K562 (cell line): ENCODE data around the gene RPL22. TPM values are rescaled to one million over a fixed set of nuclear protein-coding genes. Genes with fewer than 3 reads are reported as not detected.

Experiments used
- BHLHE40 ChIP-seq: IDR thresholded peaks from 2 replicates; pipeline ENCODE4 v1.6.1; 2011; ENCODE audit warnings: low read length, improper control_type of control experiment
- CBFA2T2 ChIP-seq: fragments of 450-650 bp; conservative IDR thresholded peaks from 2 replicates; pipeline ENCODE4 v1.6.1; 2017; ENCODE audit warnings: mild to moderate bottlenecking
- CSDE1 ChIP-seq, 2 experiments: fragments of 450-650 bp; IDR thresholded peaks; 2 replicates each; pipeline ENCODE4 v1.6.1; 2016; ENCODE audit warnings: mild to moderate bottlenecking in 1 of 2
- DACH1 ChIP-seq: fragments of 450-650 bp; IDR thresholded peaks from 2 replicates; pipeline ENCODE4 v1.6.1; 2018; ENCODE audit not compliant: partially characterized antibody
- ETV1 ChIP-seq: fragments of 450-650 bp; conservative IDR thresholded peaks from 2 replicates; pipeline ENCODE4 v1.6.1; 2016; ENCODE audit warnings: missing genetic modification characterization, control low read depth, low read depth, missing compliant biosample characterization
- ETV5 ChIP-seq: sonication (generic); formaldehyde crosslinking; IDR thresholded peaks from 2 replicates; pipeline ENCODE4 v1.4.0; 2020; ENCODE audit warnings: low read depth, mild to moderate bottlenecking, missing genetic modification reagents
- FOXJ2 ChIP-seq: fragments of 200-800 bp; sonication (Bioruptor generic); IDR thresholded peaks from 2 replicates; pipeline ENCODE4 v1.6.1; 2016; ENCODE audit warnings: missing genetic modification characterization, missing compliant biosample characterization
- GABPA ChIP-seq: fragments of 200-800 bp; sonication (Bioruptor generic); conservative IDR thresholded peaks from 2 replicates; pipeline ENCODE4 v1.6.1; 2016; ENCODE audit warnings: low read depth, missing genetic modification characterization, missing compliant biosample characterization
- GABPB2 ChIP-seq: fragments of 250-450 bp; sonication (Bioruptor Pico); conservative IDR thresholded peaks from 2 replicates; pipeline ENCODE4 v1.5.1; 2021; ENCODE audit warnings: mild to moderate bottlenecking
- HDAC2 ChIP-seq: fragments of 450-650 bp; IDR thresholded peaks from 2 replicates; pipeline ENCODE4 v1.6.1; 2016; ENCODE audit warnings: mild to moderate bottlenecking
- KDM1A ChIP-seq, 2 experiments: fragments of 450-650 bp; IDR thresholded peaks; 2 replicates each; pipeline ENCODE4 v1.6.1; 2016; ENCODE audit warnings: mild to moderate bottlenecking in 2 of 2
- MTA2 ChIP-seq: fragments of 450-650 bp; IDR thresholded peaks from 2 replicates; pipeline ENCODE4 v1.6.1; 2016; ENCODE audit warnings: low read depth
- NCOA2 ChIP-seq, 2 experiments: fragments of 450-650 bp; IDR thresholded peaks; 2 replicates each; pipeline ENCODE4 v1.6.1; 2018; ENCODE audit warnings: mild to moderate bottlenecking in 2 of 2, moderate library complexity in 1 of 2; ENCODE audit not compliant: partially characterized antibody in 2 of 2
- PTBP1 ChIP-seq: fragments of 200-400 bp; formaldehyde crosslinking; IDR thresholded peaks from 2 replicates; pipeline ENCODE4 v1.6.1; 2017; ENCODE audit warnings: low read depth, low read length
- SMAD3 ChIP-seq: fragments of 450-650 bp; formaldehyde crosslinking; conservative IDR thresholded peaks from 2 replicates; pipeline ENCODE4 v1.4.0; 2020; ENCODE audit warnings: mild to moderate bottlenecking
- SMARCA5 ChIP-seq: fragments of 450-650 bp; IDR thresholded peaks from 2 replicates; pipeline ENCODE4 v1.6.1; 2016
- TAF15 ChIP-seq: fragments of 200-400 bp; formaldehyde crosslinking; IDR thresholded peaks from 2 replicates; pipeline ENCODE4 v1.6.1; 2017; ENCODE audit warnings: mild to moderate bottlenecking, low read depth, low read length, moderate library complexity
- TBL1XR1 ChIP-seq, 2 experiments: IDR thresholded peaks; 2 replicates each; pipeline ENCODE4 v1.6.1; 2012; ENCODE audit warnings: improper control_type of control experiment in 2 of 2, low read length in 2 of 2, mild to moderate bottlenecking in 1 of 2
- TEAD4 ChIP-seq, 2 experiments: sonication (generic) in 1 of 2; formaldehyde crosslinking in 1 of 2; IDR thresholded peaks; 2 replicates each; pipeline versions ENCODE4 v1.6.1 to v1.8.0; 2012 to 2022; ENCODE audit warnings: borderline replicate concordance in 1 of 2, inconsistent platforms in 1 of 2, low read length in 1 of 2, mild to moderate bottlenecking in 1 of 2, missing genetic modification reagents in 1 of 2
- TFAM ChIP-seq: fragments of 250-450 bp; sonication (Bioruptor Pico); conservative IDR thresholded peaks from 2 replicates; pipeline ENCODE4 v1.5.0; 2021; ENCODE audit warnings: mild to moderate bottlenecking, moderate library complexity
- THRAP3 ChIP-seq: fragments of 450-650 bp; IDR thresholded peaks from 2 replicates; pipeline ENCODE4 v1.6.1; 2016; ENCODE audit warnings: mild to moderate bottlenecking, inconsistent platforms, borderline replicate concordance
- TRIM24 ChIP-seq, 2 experiments: fragments of 450-650 bp; IDR thresholded peaks; 2 replicates each; pipeline ENCODE4 v1.6.1; 2016
- ZFP36 ChIP-seq: fragments of 150-350 bp; IDR thresholded peaks from 2 replicates; pipeline ENCODE4 v1.6.1; 2018; ENCODE audit warnings: low read length, low read depth; ENCODE audit not compliant: partially characterized antibody
- ZFX ChIP-seq: sonication (generic); formaldehyde crosslinking; IDR thresholded peaks from 2 replicates; pipeline ENCODE4 v1.8.0; 2022; ENCODE audit warnings: mild to moderate bottlenecking, missing genetic modification reagents, moderate library complexity
- ZNF165 ChIP-seq: fragments of 250-450 bp; sonication (Bioruptor Pico); IDR thresholded peaks from 2 replicates; pipeline ENCODE4 v1.4.0; 2020; ENCODE audit warnings: borderline replicate concordance
- polyA plus RNA-seq, 8 experiments: library from polyadenylated mRNA; depleted of rRNA in 4 of 8; stranded (reverse) in 5 of 8; unstranded in 3 of 8; fragments of >200 nt; fragmentation: Nextera tagmentation in 2 of 8; fragmentation: Illumina TruSeq in 1 of 8; extraction: Ambion mirVana in 2 of 8; extraction: Trizol in 1 of 8; gene quantifications; 2 replicates each; pipeline versions ENCODE4 v1.2.1 to v1.2.3, GENCODE V29; 2011 to 2014; ENCODE audit warnings: inconsistent platforms in 1 of 8, missing spikeins in 1 of 8
- total RNA-seq, 7 experiments: library from RNA; depleted of rRNA in 6 of 7; stranded (reverse); fragments of >200 nt in 6 of 7; fragmentation: Illumina TruSeq in 2 of 7; extraction: Trizol in 2 of 7; gene quantifications; 2 replicates each; pipeline versions ENCODE4 v1.2.1 to v1.2.3, GENCODE V29; 2011 to 2021; ENCODE audit warnings: low replicate concordance in 1 of 7
- TF ChIP-seq, protein P1 (sequence below): fragments of 450-650 bp; conservative IDR thresholded peaks from 2 replicates; pipeline ENCODE4 v1.6.1; 2016; ENCODE audit warnings: missing genetic modification characterization, low read depth, mild to moderate bottlenecking, missing compliant biosample characterization, moderate library complexity
- TF ChIP-seq, protein P2 (sequence below), 2 experiments: fragments of 450-650 bp; conservative IDR thresholded peaks; 2 replicates each; pipeline ENCODE4 v1.6.1; 2017; ENCODE audit warnings: mild to moderate bottlenecking in 2 of 2, moderate library complexity in 2 of 2
- TF ChIP-seq, protein P3 (sequence below): IDR thresholded peaks from 2 replicates; pipeline ENCODE4 v1.6.1; 2012; ENCODE audit warnings: low read depth, low read length, improper control_type of control experiment, borderline replicate concordance

Gene RPL22
- total and polyA plus RNA-seq, 9 of the 15 experiments (the other 6 are each of a cell fraction or from before 2014, with no cell fraction given), result 467 to 1,165 (median 607) TPM

DNA sequence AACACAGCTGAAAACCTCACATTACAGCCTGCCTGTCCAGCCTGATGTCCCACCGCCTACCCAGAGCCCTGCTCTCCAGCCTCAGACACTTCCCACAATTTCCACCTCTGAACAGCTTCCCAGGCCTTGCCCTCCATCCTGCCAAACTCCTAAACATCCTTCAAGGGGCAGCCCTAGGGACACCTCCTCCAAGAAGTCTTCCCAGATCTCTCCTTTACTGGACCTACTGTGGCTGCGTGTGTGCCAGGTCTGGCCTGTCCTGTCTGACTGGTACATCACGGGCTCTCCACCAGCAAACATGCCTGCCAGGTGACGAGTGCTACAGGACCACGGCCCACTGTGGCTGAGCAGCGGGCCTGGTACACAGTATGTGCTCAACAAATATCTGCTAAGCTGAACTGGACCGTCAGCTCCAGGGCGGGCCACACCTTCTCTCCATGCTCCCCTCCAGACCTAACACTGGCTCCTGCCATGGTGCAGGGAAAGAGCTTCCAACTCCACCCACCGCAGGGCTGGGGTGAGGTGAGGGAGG, 48.0 kb downstream of the RPL22 start (continued):
- peak; percentile 84; the same call in 1 of the 2 replicates for TF ChIP-seq SMARCA5
- TF ChIP-seq, protein P1, sequence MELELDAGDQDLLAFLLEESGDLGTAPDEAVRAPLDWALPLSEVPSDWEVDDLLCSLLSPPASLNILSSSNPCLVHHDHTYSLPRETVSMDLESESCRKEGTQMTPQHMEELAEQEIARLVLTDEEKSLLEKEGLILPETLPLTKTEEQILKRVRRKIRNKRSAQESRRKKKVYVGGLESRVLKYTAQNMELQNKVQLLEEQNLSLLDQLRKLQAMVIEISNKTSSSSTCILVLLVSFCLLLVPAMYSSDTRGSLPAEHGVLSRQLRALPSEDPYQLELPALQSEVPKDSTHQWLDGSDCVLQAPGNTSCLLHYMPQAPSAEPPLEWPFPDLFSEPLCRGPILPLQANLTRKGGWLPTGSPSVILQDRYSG (tag), result no peak
- TF ChIP-seq MTA2, result no peak
- TF ChIP-seq TEAD4 (IDR thresholded peaks at IDR 0.05; ENCODE audit: low read length), result no peak
- TF ChIP-seq TEAD4 (CRISPR knock-in tag; IDR thresholded peaks at IDR 0.05; ENCODE audit: borderline replicate concordance), result no peak
- no peak for TF ChIP-seq BHLHE40
- no peak for TF ChIP-seq CBFA2T2
- 0 out of 2 replicates have a peak, but pooled peaks have one; percentile 47 for TF ChIP-seq PTBP1
- TF ChIP-seq ETV5 (CRISPR knock-in tag), result no peak
- TF ChIP-seq KDM1A (IDR thresholded peaks at IDR 0.05), result peak in 1 of 2 experiments; percentile 55; a peak in 1 of 4 replicates
- TF ChIP-seq TRIM24 (IDR thresholded peaks at IDR 0.05), result no peak
- TF ChIP-seq FOXJ2 (tag), result no peak
- TF ChIP-seq CSDE1 (IDR thresholded peaks at IDR 0.05), result no peak
- TF ChIP-seq TBL1XR1 (IDR thresholded peaks at IDR 0.05; ENCODE audit: low read length in 2 of 2), result no peak
- no peak for TF ChIP-seq THRAP3
- TF ChIP-seq, protein P2, sequence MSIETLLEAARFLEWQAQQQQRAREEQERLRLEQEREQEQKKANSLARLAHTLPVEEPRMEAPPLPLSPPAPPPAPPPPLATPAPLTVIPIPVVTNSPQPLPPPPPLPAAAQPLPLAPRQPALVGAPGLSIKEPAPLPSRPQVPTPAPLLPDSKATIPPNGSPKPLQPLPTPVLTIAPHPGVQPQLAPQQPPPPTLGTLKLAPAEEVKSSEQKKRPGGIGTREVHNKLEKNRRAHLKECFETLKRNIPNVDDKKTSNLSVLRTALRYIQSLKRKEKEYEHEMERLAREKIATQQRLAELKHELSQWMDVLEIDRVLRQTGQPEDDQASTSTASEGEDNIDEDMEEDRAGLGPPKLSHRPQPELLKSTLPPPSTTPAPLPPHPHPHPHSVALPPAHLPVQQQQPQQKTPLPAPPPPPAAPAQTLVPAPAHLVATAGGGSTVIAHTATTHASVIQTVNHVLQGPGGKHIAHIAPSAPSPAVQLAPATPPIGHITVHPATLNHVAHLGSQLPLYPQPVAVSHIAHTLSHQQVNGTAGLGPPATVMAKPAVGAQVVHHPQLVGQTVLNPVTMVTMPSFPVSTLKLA (conservative IDR thresholded peaks at IDR 0.05), result no peak
- TF ChIP-seq ZFP36, result peak; percentile 96
- no peak for TF ChIP-seq GABPA (tag)
- TF ChIP-seq SMAD3 (CRISPR knock-in tag), result no peak
- no peak for TF ChIP-seq DACH1
- no peak for TF ChIP-seq NCOA2 (IDR thresholded peaks at IDR 0.05; ENCODE audit: partially characterized antibody in 2 of 2)
- TF ChIP-seq TAF15, result no peak
- TF ChIP-seq GABPB2 (CRISPR knock-in tag), result no peak
- TF ChIP-seq ETV1 (tag), result no peak
- TF ChIP-seq, protein P3, sequence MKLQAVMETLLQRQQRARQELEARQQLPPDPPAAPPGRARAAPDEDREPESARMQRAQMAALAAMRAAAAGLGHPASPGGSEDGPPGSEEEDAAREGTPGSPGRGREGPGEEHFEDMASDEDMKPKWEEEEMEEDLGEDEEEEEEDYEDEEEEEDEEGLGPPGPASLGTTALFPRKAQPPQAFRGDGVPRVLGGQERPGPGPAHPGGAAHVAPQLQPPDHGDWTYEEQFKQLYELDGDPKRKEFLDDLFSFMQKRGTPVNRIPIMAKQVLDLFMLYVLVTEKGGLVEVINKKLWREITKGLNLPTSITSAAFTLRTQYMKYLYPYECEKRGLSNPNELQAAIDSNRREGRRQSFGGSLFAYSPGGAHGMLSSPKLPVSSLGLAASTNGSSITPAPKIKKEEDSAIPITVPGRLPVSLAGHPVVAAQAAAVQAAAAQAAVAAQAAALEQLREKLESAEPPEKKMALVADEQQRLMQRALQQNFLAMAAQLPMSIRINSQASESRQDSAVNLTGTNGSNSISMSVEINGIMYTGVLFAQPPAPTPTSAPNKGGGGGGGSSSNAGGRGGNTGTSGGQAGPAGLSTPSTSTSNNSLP, result no peak
- no peak for TF ChIP-seq ZFX (CRISPR knock-in tag)
- no peak for TF ChIP-seq TFAM (CRISPR knock-in tag)
- TF ChIP-seq HDAC2, result peak; percentile 24; the same call in 1 of the 2 replicates
- no peak for TF ChIP-seq ZNF165 (CRISPR knock-in tag)
